Measurements from ENCODE around the gene TSPAN14.

- TF ChIP-seq, protein P1, sequence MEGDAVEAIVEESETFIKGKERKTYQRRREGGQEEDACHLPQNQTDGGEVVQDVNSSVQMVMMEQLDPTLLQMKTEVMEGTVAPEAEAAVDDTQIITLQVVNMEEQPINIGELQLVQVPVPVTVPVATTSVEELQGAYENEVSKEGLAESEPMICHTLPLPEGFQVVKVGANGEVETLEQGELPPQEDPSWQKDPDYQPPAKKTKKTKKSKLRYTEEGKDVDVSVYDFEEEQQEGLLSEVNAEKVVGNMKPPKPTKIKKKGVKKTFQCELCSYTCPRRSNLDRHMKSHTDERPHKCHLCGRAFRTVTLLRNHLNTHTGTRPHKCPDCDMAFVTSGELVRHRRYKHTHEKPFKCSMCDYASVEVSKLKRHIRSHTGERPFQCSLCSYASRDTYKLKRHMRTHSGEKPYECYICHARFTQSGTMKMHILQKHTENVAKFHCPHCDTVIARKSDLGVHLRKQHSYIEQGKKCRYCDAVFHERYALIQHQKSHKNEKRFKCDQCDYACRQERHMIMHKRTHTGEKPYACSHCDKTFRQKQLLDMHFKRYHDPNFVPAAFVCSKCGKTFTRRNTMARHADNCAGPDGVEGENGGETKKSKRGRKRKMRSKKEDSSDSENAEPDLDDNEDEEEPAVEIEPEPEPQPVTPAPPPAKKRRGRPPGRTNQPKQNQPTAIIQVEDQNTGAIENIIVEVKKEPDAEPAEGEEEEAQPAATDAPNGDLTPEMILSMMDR (IDR thresholded peaks at IDR 0.05; ENCODE audit: low read depth, low read length) = no peak
- TF ChIP-seq POLR2A (IDR thresholded peaks at IDR 0.05; ENCODE audit: extremely low read depth, insufficient read length) = no peak
- TF ChIP-seq, protein P2, sequence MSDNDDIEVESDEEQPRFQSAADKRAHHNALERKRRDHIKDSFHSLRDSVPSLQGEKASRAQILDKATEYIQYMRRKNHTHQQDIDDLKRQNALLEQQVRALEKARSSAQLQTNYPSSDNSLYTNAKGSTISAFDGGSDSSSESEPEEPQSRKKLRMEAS (IDR thresholded peaks at IDR 0.05; ENCODE audit: low read depth, low read length) = no peak
- no peak for TF ChIP-seq MYC (IDR thresholded peaks at IDR 0.05; ENCODE audit: low read depth, low read length)
Measured at GRCh38 chr10:80552151-80552646, 98.1 kb downstream of the TSPAN14 start.

Data from NB4 (cell line).